ENCODE results near the gene GTF2A1. TPM values are rescaled to one million over a fixed set of nuclear protein-coding genes. Genes with fewer than 3 reads are reported as not detected.
A peak's percentile ranks its signal among the peaks of the same experiment; 100 is the strongest.
"Not testable (repeated sequence)": the region's sequence is repeated elsewhere in the genome, so short reads cannot be mapped to it uniquely, and the experiment has no call there.

GTF2A1 gene
- total RNA-seq, 1 experiment from 2014 or later: 49.0 TPM

GRCh38 chr14:81231540-81231939 is 10.8 kb upstream of the GTF2A1 start:
- TF ChIP-seq RORB (CRISPR knock-in tag; IDR thresholded peaks at IDR 0.05): no peak
- ATAC-seq (peak; percentile 86), DNase-seq (ENCODE audit: low spot score) (no peak)
- Mint-ChIP-seq H3K27me3 (ENCODE audit: low read depth) (peaks cover 4% of the 10 kb centered on the region), H3K9me3 (peaks cover 28% of the 10 kb centered on the region), H3K4me1 (peaks cover 11% of the 10 kb centered on the region), H3K27ac (no peak overlapping the region), H3K36me3 (peaks cover 6% of the 10 kb centered on the region), H3K4me3 (no peak overlapping the region)
- CTCF ChIA-PET: no interaction called here
- POLR2A ChIA-PET: no interaction called here

DNA sequence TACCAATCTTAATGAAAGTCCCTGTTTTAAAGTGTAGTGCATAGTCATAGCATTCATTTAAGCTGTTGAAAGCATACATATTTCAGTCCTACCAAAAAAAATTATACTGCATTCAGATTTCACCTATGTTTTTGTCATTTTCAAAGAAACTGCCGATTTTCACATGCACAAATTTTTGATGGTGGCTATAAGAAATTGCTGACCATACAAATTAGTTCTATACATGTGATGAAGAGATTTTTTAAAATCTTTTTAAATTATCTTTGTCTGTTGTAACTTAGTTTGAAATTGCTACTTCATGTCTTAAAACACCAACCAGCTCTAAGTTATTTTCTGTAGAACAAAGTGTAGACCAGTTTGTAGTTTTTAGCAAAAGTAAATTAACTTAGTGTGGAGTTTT is 3.5 kb upstream of the GTF2A1 start:
- peaks cover 9% of the 10 kb centered on the region for H3K4me1 Mint-ChIP-seq
- no peak overlapping the region for H3K4me3 Mint-ChIP-seq
- no peak overlapping the region for H3K27ac Mint-ChIP-seq
- no peak for ATAC-seq
- DNase-seq (ENCODE audit: low spot score): no peak
- TF ChIP-seq, protein P1, sequence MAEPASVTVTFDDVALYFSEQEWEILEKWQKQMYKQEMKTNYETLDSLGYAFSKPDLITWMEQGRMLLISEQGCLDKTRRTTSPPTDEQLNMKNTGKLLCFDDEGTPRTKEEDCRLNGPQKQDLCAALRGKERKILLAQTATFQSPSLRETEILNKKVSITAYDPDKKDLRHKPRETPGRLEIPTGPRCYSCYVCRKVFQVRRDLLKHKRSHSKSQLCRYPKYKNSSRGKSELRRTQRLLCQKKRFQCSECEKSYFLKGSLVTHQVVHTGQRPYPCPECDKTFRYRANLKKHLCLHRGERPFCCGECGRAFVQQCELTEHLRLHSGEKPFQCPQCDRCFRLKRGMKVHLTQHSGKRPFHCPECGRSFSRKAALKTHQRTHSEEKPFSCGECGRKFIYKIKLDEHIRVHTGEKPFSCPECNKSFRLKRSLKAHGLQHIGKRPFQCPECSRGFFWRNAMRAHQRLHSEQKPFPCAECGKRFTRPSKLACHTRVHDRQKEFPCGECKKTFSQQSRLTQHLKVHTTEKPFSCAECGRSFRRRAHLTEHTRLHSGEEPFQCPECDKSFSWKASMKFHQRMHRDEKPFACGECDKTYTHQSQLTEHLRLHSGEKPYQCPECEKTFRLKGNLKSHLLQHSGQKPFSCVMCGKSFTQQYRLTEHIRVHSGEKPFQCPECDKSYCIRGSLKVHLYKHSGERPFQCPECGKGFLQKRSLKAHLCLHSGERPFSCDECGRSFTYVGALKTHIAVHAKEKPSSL (CRISPR knock-in tag; conservative IDR thresholded peaks at IDR 0.05): no peak
- TF ChIP-seq, protein P2, sequence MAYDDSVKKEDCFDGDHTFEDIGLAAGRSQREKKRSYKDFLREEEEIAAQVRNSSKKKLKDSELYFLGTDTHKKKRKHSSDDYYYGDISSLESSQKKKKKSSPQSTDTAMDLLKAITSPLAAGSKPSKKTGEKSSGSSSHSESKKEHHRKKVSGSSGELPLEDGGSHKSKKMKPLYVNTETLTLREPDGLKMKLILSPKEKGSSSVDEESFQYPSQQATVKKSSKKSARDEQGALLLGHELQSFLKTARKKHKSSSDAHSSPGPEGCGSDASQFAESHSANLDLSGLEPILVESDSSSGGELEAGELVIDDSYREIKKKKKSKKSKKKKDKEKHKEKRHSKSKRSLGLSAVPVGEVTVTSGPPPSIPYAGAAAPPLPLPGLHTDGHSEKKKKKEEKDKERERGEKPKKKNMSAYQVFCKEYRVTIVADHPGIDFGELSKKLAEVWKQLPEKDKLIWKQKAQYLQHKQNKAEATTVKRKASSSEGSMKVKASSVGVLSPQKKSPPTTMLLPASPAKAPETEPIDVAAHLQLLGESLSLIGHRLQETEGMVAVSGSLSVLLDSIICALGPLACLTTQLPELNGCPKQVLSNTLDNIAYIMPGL (CRISPR knock-in tag; IDR thresholded peaks at IDR 0.05): no peak
- TF ChIP-seq, protein P3, sequence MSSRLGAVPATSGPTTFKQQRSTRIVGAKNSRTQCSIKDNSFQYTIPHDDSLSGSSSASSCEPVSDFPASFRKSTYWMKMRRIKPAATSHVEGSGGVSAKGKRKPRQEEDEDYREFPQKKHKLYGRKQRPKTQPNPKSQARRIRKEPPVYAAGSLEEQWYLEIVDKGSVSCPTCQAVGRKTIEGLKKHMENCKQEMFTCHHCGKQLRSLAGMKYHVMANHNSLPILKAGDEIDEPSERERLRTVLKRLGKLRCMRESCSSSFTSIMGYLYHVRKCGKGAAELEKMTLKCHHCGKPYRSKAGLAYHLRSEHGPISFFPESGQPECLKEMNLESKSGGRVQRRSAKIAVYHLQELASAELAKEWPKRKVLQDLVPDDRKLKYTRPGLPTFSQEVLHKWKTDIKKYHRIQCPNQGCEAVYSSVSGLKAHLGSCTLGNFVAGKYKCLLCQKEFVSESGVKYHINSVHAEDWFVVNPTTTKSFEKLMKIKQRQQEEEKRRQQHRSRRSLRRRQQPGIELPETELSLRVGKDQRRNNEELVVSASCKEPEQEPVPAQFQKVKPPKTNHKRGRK (CRISPR knock-in tag; IDR thresholded peaks at IDR 0.05; ENCODE audit: borderline replicate concordance): no peak
- TF ChIP-seq TCF7 (CRISPR knock-in tag; IDR thresholded peaks at IDR 0.05; ENCODE audit: low read depth) (no peak), ZNF219 (CRISPR knock-in tag; IDR thresholded peaks at IDR 0.05; ENCODE audit: borderline replicate concordance) (no peak), MXD4 (CRISPR knock-in tag; IDR thresholded peaks at IDR 0.05; ENCODE audit: borderline replicate concordance) (no peak), FOXP4 (CRISPR knock-in tag; IDR thresholded peaks at IDR 0.05) (no peak)
- no peaks in the 10 kb centered on the region for H3K9me3 Mint-ChIP-seq
- POLR2A ChIA-PET: interaction anchor here (0.7 kb wide), 1 partner anchor 39 kb away, joined by 6 read pairs; no protein-coding TSS in a partner anchor
- H3K27me3 Mint-ChIP-seq (ENCODE audit: low read depth): peaks cover 7% of the 10 kb centered on the region
- peaks cover 3% of the 10 kb centered on the region for H3K36me3 Mint-ChIP-seq
- CTCF ChIA-PET: no interaction called here

- not testable (repeated sequence) for H3K36me3 Mint-ChIP-seq; H3K27me3 Mint-ChIP-seq (ENCODE audit: low read depth); DNase-seq (ENCODE audit: low spot score); H3K9me3 Mint-ChIP-seq; H3K4me3 Mint-ChIP-seq; H3K4me1 Mint-ChIP-seq; H3K27ac Mint-ChIP-seq; ATAC-seq
- ChIA-PET CTCF (interaction anchor here (0.6 kb wide), 1 partner anchor 232 kb away, joined by 4 read pairs; no protein-coding TSS in a partner anchor), POLR2A (interaction anchor here (0.6 to 0.7 kb wide), 2 partner anchors 30 to 39 kb away, joined by 3 to 6 read pairs; no protein-coding TSS in a partner anchor)
Observed at GRCh38 chr14:81223788-81224187, 3.0 kb upstream of the GTF2A1 start.

DNA sequence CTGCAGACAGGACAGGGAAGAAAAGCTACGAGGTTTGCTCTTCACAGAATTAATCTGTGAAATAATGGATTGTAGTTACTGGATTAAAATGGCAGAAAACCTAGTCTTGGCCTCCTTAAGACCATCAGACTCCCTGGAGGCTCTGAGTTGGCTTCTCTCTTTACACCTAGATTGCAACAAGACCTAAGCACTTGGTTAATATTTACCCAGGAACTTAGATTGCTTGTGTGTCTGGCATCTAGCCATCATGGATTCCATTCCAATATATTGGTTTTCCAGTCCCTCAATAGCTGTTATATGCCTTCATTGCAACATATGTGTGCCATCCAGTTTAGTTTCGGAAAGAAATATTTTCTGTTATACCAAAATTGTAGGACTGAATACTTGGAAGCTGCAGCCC is 1.9 kb upstream of the GTF2A1 start:
- 0 out of 2 replicates have a peak overlapping the region, but pooled peaks have one; percentile 95 for H3K4me3 Mint-ChIP-seq
- DNase-seq (ENCODE audit: low spot score) (no peak), ATAC-seq (no peak)
- peaks cover 21% of the 10 kb centered on the region for H3K4me1 Mint-ChIP-seq
- H3K36me3 Mint-ChIP-seq: peaks cover 3% of the 10 kb centered on the region
- 0 out of 2 replicates have a peak overlapping the region, but pooled peaks have one; percentile 60 for H3K27ac Mint-ChIP-seq
- H3K27me3 Mint-ChIP-seq (ENCODE audit: low read depth): peaks cover 4% of the 10 kb centered on the region; the same call in 1 of the 2 replicates
- H3K9me3 Mint-ChIP-seq: no peaks in the 10 kb centered on the region
- ChIA-PET POLR2A (no interaction called here), CTCF (no interaction called here)
- TF ChIP-seq ZNF138 (CRISPR knock-in tag; conservative IDR thresholded peaks at IDR 0.05) (no peak), ELF4 (CRISPR knock-in tag; IDR thresholded peaks at IDR 0.05; ENCODE audit: low read depth) (no peak), MYBL2 (CRISPR knock-in tag; IDR thresholded peaks at IDR 0.05) (no peak), ZNF263 (CRISPR knock-in tag; IDR thresholded peaks at IDR 0.05; ENCODE audit: low read depth) (no peak), MXD4 (CRISPR knock-in tag; IDR thresholded peaks at IDR 0.05; ENCODE audit: borderline replicate concordance) (no peak), JUN (CRISPR knock-in tag; IDR thresholded peaks at IDR 0.05) (no peak)
- TF ChIP-seq, protein P2 (CRISPR knock-in tag; IDR thresholded peaks at IDR 0.05): no peak
- TF ChIP-seq, protein P4, sequence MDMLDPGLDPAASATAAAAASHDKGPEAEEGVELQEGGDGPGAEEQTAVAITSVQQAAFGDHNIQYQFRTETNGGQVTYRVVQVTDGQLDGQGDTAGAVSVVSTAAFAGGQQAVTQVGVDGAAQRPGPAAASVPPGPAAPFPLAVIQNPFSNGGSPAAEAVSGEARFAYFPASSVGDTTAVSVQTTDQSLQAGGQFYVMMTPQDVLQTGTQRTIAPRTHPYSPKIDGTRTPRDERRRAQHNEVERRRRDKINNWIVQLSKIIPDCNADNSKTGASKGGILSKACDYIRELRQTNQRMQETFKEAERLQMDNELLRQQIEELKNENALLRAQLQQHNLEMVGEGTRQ (CRISPR knock-in tag; IDR thresholded peaks at IDR 0.05): no peak
